PC-3 (cell line): ENCODE data around the gene DEFB131A. TPM values are rescaled to one million over a fixed set of nuclear protein-coding genes. Genes with fewer than 3 reads are reported as not detected.
"Not testable (repeated sequence)": the region's sequence is repeated elsewhere in the genome, so short reads cannot be mapped to it uniquely, and the experiment has no call there.

ENCODE experiments used
- ATAC-seq: fragments of 200-7000 bp; cut with Tn5 transposase; 2 replicates; pipeline ENCODE4 v1.9.1; 2020; ENCODE audit warnings: mild to moderate bottlenecking, moderate library complexity
- BruUV-seq: library from RNA; stranded (reverse); fragments of 400-500 nt; replicated peaks from 2 replicates; lab custom pipeline; 2021; lab: Mats Ljungman, UMichigan
- CTCF ChIA-PET: fragments of 300-600 bp; sonication (Branson Sonifier 250); formaldehyde crosslinking; loops from one replicate; lab custom pipeline; 2022; ENCODE audit warnings: antibody characterized with exemption; lab: Charles Lee
- POLR2A ChIA-PET: fragments of 300-600 bp; sonication (Branson Sonifier 250); formaldehyde crosslinking; loops from one replicate; lab custom pipeline; 2022; ENCODE audit warnings: antibody characterized with exemption; ENCODE audit not compliant: unreplicated experiment; lab: Charles Lee
- DNase-seq: peaks from one replicate; pipeline ENCODE4 v3.0.0-alpha.2; 2015
- H2AFZ ChIP-seq: fragments of 300-600 bp; sonication (generic); 2 replicates; pipeline ENCODE4 v1.6.0; 2016; ENCODE audit warnings: antibody characterized with exemption, low read length
- H3F3A ChIP-seq: fragments of 300-600 bp; sonication (generic); one replicate; pipeline ENCODE4 v1.6.0; 2017; ENCODE audit warnings: antibody characterized with exemption, low read length, control low read depth, mild to moderate bottlenecking; ENCODE audit not compliant: unreplicated experiment
- H3K27ac ChIP-seq: fragments of 300-600 bp; sonication (generic); 2 replicates; pipeline ENCODE4 v1.5.1; 2016; ENCODE audit warnings: mild to moderate bottlenecking, low read length
- H3K27me3 ChIP-seq: fragments of 300-600 bp; sonication (generic); 2 replicates; pipeline ENCODE4 v1.6.1; 2016; ENCODE audit warnings: low read length, mixed read lengths
- H3K36me3 ChIP-seq: fragments of 300-600 bp; sonication (generic); 2 replicates; pipeline ENCODE4 v1.6.1; 2016; ENCODE audit warnings: low read depth, mixed run types, low read length, mixed read lengths
- H3K4me1 ChIP-seq: fragments of 300-600 bp; sonication (generic); 2 replicates; pipeline ENCODE4 v1.5.1; 2016; ENCODE audit warnings: low read length; ENCODE audit not compliant: insufficient read depth
- H3K4me2 ChIP-seq: fragments of 300-600 bp; sonication (generic); 2 replicates; pipeline ENCODE4 v1.6.0; 2016; ENCODE audit warnings: low read length
- H3K4me3 ChIP-seq: fragments of 300-600 bp; sonication (generic); 2 replicates; pipeline ENCODE4 v1.5.1; 2016; ENCODE audit warnings: mild to moderate bottlenecking, low read length, mixed read lengths
- H3K79me2 ChIP-seq: fragments of 300-600 bp; sonication (generic); 2 replicates; pipeline ENCODE4 v1.6.1; 2017; ENCODE audit warnings: low read length, mixed read lengths
- H3K9ac ChIP-seq: fragments of 300-600 bp; sonication (generic); 2 replicates; pipeline ENCODE4 v1.6.0; 2016; ENCODE audit warnings: mild to moderate bottlenecking, low read length
- H3K9me2 ChIP-seq: fragments of 300-600 bp; sonication (generic); replicated peaks from 2 replicates; pipeline ENCODE4 v1.6.1; 2016; ENCODE audit warnings: mixed run types, low read length, mixed read lengths
- H3K9me3 ChIP-seq: fragments of 300-600 bp; sonication (generic); 2 replicates; pipeline ENCODE4 v1.6.1; 2016; ENCODE audit warnings: low read length, mixed read lengths
- H4K20me1 ChIP-seq: fragments of 300-600 bp; sonication (generic); 2 replicates; pipeline ENCODE4 v1.6.1; 2016; ENCODE audit warnings: low read length, mixed read lengths
- intact Hi-C: fragments of 100-400 bp; cut with micrococcal nuclease; formaldehyde crosslinking; loops from 2 replicates; pipeline ENCODE4 v1.9.0; 2023
- total RNA-seq: library from RNA; depleted of rRNA; stranded (reverse); fragments of >200 nt; gene quantifications from 2 replicates; pipeline ENCODE4 v1.2.3, GENCODE V29; 2014; rRNA removed

DEFB131A gene
- total RNA-seq, 1 experiment from 2014 or later: not detected

- CTCF ChIA-PET, intact Hi-C loops, H3K9me2 ChIP-seq, H3F3A ChIP-seq, H3K27ac ChIP-seq, H3K27me3 ChIP-seq, POLR2A ChIA-PET, ATAC-seq, H4K20me1 ChIP-seq, DNase-seq, H2AFZ ChIP-seq, H3K9me3 ChIP-seq, BruUV-seq, H3K4me1 ChIP-seq, H3K4me3 ChIP-seq, H3K4me2 ChIP-seq, H3K36me3 ChIP-seq, H3K9ac ChIP-seq, H3K79me2 ChIP-seq: not testable (repeated sequence)
These were observed 54.3 kb downstream of the DEFB131A start for GRCh38 chr4:9498468-9499040.

GRCh38 chr4:9499974-9500487 lies 55.8 kb downstream of the DEFB131A start:
- H3K9me3 ChIP-seq, H2AFZ ChIP-seq, H3K4me1 ChIP-seq, H3K79me2 ChIP-seq, H3K4me3 ChIP-seq, H3K9me2 ChIP-seq, BruUV-seq, H3K36me3 ChIP-seq, H3F3A ChIP-seq, DNase-seq, CTCF ChIA-PET, H3K9ac ChIP-seq, H4K20me1 ChIP-seq, intact Hi-C loops, POLR2A ChIA-PET, ATAC-seq, H3K27me3 ChIP-seq, H3K4me2 ChIP-seq, H3K27ac ChIP-seq: not testable (repeated sequence)

Other genes with a start within 250 kb of the DEFB131A start
- not detected in 2 replicates for gene USP17L10, start 233.8 kb upstream of the DEFB131A start, total RNA-seq
- gene USP17L11, start 229.0 kb upstream of the DEFB131A start, total RNA-seq: not detected in 2 replicates
- gene USP17L12, start 224.3 kb upstream of the DEFB131A start, total RNA-seq: not detected in 2 replicates
- gene USP17L13, start 219.5 kb upstream of the DEFB131A start, total RNA-seq: not detected in 2 replicates
- not detected in 2 replicates for gene USP17L15, start 210.0 kb upstream of the DEFB131A start, total RNA-seq
- not detected in 2 replicates for gene USP17L17, start 200.5 kb upstream of the DEFB131A start, total RNA-seq
- not detected in 2 replicates for gene USP17L18, start 195.8 kb upstream of the DEFB131A start, total RNA-seq
- gene USP17L19, start 191.0 kb upstream of the DEFB131A start, total RNA-seq: not detected in 2 replicates
- gene USP17L20, start 186.3 kb upstream of the DEFB131A start, total RNA-seq: not detected in 2 replicates
- gene USP17L21, start 181.5 kb upstream of the DEFB131A start, total RNA-seq: not detected in 2 replicates
- gene USP17L22, start 176.8 kb upstream of the DEFB131A start, total RNA-seq: not detected in 2 replicates
- not detected in 2 replicates for gene USP17L24, start 119.2 kb upstream of the DEFB131A start, total RNA-seq
- gene USP17L25, start 114.5 kb upstream of the DEFB131A start, total RNA-seq: not detected in 2 replicates
- gene USP17L26, start 109.8 kb upstream of the DEFB131A start, total RNA-seq: not detected in 2 replicates
- not detected in 2 replicates for gene USP17L5, start 105.0 kb upstream of the DEFB131A start, total RNA-seq
- not detected in 2 replicates for gene USP17L27, start 100.3 kb upstream of the DEFB131A start, total RNA-seq
- not detected in 2 replicates for gene USP17L28, start 95.5 kb upstream of the DEFB131A start, total RNA-seq
- not detected in 2 replicates for gene USP17L29, start 90.8 kb upstream of the DEFB131A start, total RNA-seq
- gene USP17L30, start 81.3 kb upstream of the DEFB131A start, total RNA-seq: not detected in 2 replicates